WTC11 (cell line): ENCODE results near the gene HFM1. TPM values are rescaled to one million over a fixed set of nuclear protein-coding genes. Genes with fewer than 3 reads are reported as not detected.

Experiments
- total RNA-seq: library from RNA; stranded (reverse); gene quantifications from 3 replicates; pipeline ENCODE4 v1.2.3, GENCODE V29; 2021

The HFM1 gene
- total RNA-seq, 1 experiment from 2014 or later, result 1.7 TPM

Other genes starting within 250 kb of the HFM1 start
- gene CDC7, start 96.0 kb upstream of the HFM1 start, total RNA-seq, result 41.3 to 49.9 TPM (median 46.9 TPM) in 3 replicates